ENCODE data around the gene OLFML1. TPM values are rescaled to one million over a fixed set of nuclear protein-coding genes. Genes with fewer than 3 reads are reported as not detected.

OLFML1 gene
- total RNA-seq, 1 experiment from 2014 or later, result not detected

DNA sequence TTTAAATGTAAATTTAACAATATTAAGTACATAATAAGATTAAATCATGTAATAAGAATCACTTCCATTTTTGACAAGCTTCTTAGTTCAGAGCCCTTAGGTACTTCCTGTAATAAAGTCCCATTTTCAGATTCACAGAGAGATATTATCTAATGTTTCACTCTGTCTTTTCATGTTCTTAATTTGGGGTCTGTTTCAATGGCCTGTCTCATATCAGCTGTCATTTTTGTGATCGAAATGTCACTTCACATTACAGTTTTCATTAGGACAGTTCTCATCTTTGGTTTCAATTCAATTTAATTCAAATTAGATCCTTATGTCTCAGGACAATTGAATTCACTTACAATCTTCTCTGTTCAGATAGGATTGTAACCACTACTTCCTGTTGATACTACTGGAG is 22.6 kb upstream of the OLFML1 start:
- no peaks in the 10 kb centered on the region for H3K4me1 Mint-ChIP-seq (ENCODE audit: low read depth, unreplicated experiment)
- intact Hi-C loops (cut with micrococcal nuclease; ENCODE audit: unreplicated experiment), result no loop called here
- no peak overlapping the region for H3K27ac Mint-ChIP-seq (ENCODE audit: unreplicated experiment)
- CTCF ChIA-PET, result no interaction called here
- H3K36me3 Mint-ChIP-seq (ENCODE audit: insufficient read depth, unreplicated experiment), result no peaks in the 10 kb centered on the region
- peaks cover 46% of the 10 kb centered on the region for H3K27me3 Mint-ChIP-seq (ENCODE audit: unreplicated experiment)
- no peak overlapping the region for H3K4me3 Mint-ChIP-seq (ENCODE audit: low read depth, unreplicated experiment)
- no TSS peak for BruUV-seq (replicated peaks)
- peaks cover 2% of the 10 kb centered on the region for H3K9me3 Mint-ChIP-seq (ENCODE audit: low read depth, unreplicated experiment)
- TF ChIP-seq, protein P1, sequence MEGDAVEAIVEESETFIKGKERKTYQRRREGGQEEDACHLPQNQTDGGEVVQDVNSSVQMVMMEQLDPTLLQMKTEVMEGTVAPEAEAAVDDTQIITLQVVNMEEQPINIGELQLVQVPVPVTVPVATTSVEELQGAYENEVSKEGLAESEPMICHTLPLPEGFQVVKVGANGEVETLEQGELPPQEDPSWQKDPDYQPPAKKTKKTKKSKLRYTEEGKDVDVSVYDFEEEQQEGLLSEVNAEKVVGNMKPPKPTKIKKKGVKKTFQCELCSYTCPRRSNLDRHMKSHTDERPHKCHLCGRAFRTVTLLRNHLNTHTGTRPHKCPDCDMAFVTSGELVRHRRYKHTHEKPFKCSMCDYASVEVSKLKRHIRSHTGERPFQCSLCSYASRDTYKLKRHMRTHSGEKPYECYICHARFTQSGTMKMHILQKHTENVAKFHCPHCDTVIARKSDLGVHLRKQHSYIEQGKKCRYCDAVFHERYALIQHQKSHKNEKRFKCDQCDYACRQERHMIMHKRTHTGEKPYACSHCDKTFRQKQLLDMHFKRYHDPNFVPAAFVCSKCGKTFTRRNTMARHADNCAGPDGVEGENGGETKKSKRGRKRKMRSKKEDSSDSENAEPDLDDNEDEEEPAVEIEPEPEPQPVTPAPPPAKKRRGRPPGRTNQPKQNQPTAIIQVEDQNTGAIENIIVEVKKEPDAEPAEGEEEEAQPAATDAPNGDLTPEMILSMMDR (IDR thresholded peaks at IDR 0.05; ENCODE audit: unreplicated experiment), result no peak
- no peak for DNase-seq

DNA sequence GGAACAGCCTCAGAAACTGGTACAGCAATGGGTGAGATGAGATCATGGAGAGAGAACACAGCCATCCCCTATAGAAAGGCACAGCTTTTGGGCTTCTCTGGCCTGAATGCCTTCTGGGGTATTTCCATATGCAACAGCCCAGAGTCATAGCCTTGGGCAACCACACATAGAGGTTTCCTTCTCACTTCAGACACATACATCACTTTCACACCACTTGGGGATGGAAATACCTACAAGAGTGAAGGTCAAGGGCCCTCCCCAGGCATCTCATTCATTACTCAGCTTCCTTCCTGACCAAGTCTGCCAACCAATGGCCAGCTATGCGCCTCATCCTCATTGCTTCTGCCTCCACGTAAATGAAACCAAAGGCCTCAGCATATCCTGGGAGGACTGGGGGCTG is 17.7 kb upstream of the OLFML1 start:
- Mint-ChIP-seq H3K36me3 (ENCODE audit: insufficient read depth, unreplicated experiment) (no peaks in the 10 kb centered on the region), H3K4me3 (ENCODE audit: low read depth, unreplicated experiment) (no peak overlapping the region), H3K27ac (ENCODE audit: unreplicated experiment) (no peak overlapping the region), H3K4me1 (ENCODE audit: low read depth, unreplicated experiment) (no peaks in the 10 kb centered on the region), H3K27me3 (ENCODE audit: unreplicated experiment) (peaks cover 66% of the 10 kb centered on the region), H3K9me3 (ENCODE audit: low read depth, unreplicated experiment) (no peaks in the 10 kb centered on the region)
- no TSS peak for BruUV-seq (replicated peaks)
- TF ChIP-seq, protein P1 (IDR thresholded peaks at IDR 0.05; ENCODE audit: unreplicated experiment), result no peak
- CTCF ChIA-PET, result no interaction called here
- intact Hi-C loops (cut with micrococcal nuclease; ENCODE audit: unreplicated experiment), result no loop called here
- DNase-seq, result no peak

DNA sequence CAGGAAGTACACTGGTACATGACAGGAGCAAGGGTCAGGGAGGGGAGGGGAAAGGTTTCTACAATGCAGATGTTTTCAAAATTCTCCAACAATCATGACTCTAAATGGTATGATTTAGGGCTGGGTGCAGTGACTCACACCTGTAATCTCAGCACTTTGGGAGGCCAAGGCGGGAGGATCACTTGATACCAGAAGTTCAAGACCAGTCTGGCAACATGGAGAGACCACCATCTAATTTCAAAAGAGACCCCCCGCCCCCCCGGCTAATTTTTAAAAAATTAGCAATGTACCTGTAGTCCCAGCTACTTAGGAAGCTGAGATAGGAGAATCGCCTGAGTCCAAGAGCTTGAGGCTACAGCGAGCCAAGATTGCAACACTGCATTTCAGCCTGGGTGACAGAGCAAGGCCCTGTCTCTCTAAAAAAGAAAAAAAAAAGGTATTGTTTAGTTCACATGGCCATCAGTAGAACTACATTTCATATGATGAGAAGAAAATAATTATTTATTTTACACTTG is 15.9 kb upstream of the OLFML1 start:
- Mint-ChIP-seq H3K4me1 (ENCODE audit: low read depth, unreplicated experiment) (no peaks in the 10 kb centered on the region), H3K27ac (ENCODE audit: unreplicated experiment) (no peak overlapping the region)
- intact Hi-C loops (cut with micrococcal nuclease; ENCODE audit: unreplicated experiment), result no loop called here

DNA sequence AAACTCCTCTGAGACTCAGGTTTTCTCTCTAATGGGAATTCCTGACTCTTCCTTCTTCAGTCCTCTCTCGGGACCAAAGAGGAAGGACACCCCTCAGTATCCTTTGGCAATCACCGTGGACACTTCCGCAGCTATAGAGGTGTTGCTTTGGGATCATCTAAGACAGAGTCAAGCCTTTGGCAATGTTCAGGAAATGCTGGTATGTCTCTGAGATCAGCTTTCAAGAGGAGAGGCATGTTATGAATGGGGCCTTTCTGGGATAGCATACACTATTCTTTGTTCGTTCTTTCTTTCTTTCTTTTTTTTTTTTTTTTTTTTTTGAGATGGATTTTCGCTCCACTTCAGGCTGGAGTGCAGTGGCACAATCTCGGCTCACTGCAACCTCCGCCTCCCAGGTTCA is 14.2 kb upstream of the OLFML1 start:
- TF ChIP-seq, protein P1 (IDR thresholded peaks at IDR 0.05; ENCODE audit: unreplicated experiment), result no peak
- CTCF ChIA-PET, result interaction anchor here (0.7 kb wide), 1 partner anchor 42 kb away, joined by 4 read pairs; no protein-coding TSS in a partner anchor
- no peak overlapping the region for H3K27ac Mint-ChIP-seq (ENCODE audit: unreplicated experiment)
- intact Hi-C loops (cut with micrococcal nuclease; ENCODE audit: unreplicated experiment), result no loop called here
- H3K9me3 Mint-ChIP-seq (ENCODE audit: low read depth, unreplicated experiment), result no peaks in the 10 kb centered on the region
- no TSS peak for BruUV-seq (replicated peaks)
- peaks cover 55% of the 10 kb centered on the region for H3K27me3 Mint-ChIP-seq (ENCODE audit: unreplicated experiment)
- no peaks in the 10 kb centered on the region for H3K36me3 Mint-ChIP-seq (ENCODE audit: insufficient read depth, unreplicated experiment)
- H3K4me3 Mint-ChIP-seq (ENCODE audit: low read depth, unreplicated experiment), result no peak overlapping the region
- no peaks in the 10 kb centered on the region for H3K4me1 Mint-ChIP-seq (ENCODE audit: low read depth, unreplicated experiment)
- no peak for DNase-seq

More for the DNA sequence above, 15.9 kb upstream of the OLFML1 start:
- CTCF ChIA-PET, result interaction anchor here (0.6 kb wide), 1 partner anchor 108 kb away, joined by 5 read pairs; no protein-coding TSS in a partner anchor
- no peak for DNase-seq
- BruUV-seq (replicated peaks), result no TSS peak
- Mint-ChIP-seq H3K4me3 (ENCODE audit: low read depth, unreplicated experiment) (no peak overlapping the region), H3K27me3 (ENCODE audit: unreplicated experiment) (peaks cover 55% of the 10 kb centered on the region), H3K36me3 (ENCODE audit: insufficient read depth, unreplicated experiment) (no peaks in the 10 kb centered on the region), H3K9me3 (ENCODE audit: low read depth, unreplicated experiment) (no peaks in the 10 kb centered on the region)
- TF ChIP-seq, protein P1 (IDR thresholded peaks at IDR 0.05; ENCODE audit: unreplicated experiment), result no peak
